Amniotic epithelial cell (primary cell): ENCODE results near the gene TREM1.
A peak's percentile ranks its signal among the peaks of the same experiment; 100 is the strongest.

Experiments used
- DNase-seq: peaks from one replicate; pipeline ENCODE4 v3.0.0-alpha.2; 2010; ENCODE audit warnings: low read depth

Gene TREM1

GRCh38 chr6:41294214-41294872 is 7.9 kb upstream of the TREM1 start:
- DNase-seq: no peak

- DNase-seq: no peak
These were observed 5.2 kb upstream of the TREM1 start for GRCh38 chr6:41291717-41292116.

- no peak for DNase-seq
These were observed 3.3 kb upstream of the TREM1 start for GRCh38 chr6:41289815-41290214.

GRCh38 chr6:41288754-41289129 is 2.3 kb upstream of the TREM1 start:
- DNase-seq: no peak

GRCh38 chr6:41288030-41288753 is 1.7 kb upstream of the TREM1 start:
- peak; percentile 38 for DNase-seq

- peak; percentile 93 for DNase-seq
These were observed 1.8 kb downstream of the TREM1 start for GRCh38 chr6:41284726-41285125.

GRCh38 chr6:41283600-41283999 is 2.9 kb downstream of the TREM1 start:
- DNase-seq: no peak

GRCh38 chr6:41280381-41281057 is 6.0 kb downstream of the TREM1 start:
- DNase-seq: no peak

GRCh38 chr6:41278699-41279405 is 7.6 kb downstream of the TREM1 start:
- peak; percentile 74 for DNase-seq

GRCh38 chr6:41277605-41278004 is 8.9 kb downstream of the TREM1 start:
- DNase-seq: no peak

GRCh38 chr6:41275489-41275888 is 11.0 kb downstream of the TREM1 start:
- DNase-seq: no peak

- no peak for DNase-seq
These were observed 12.2 kb downstream of the TREM1 start for GRCh38 chr6:41274256-41274655.

- no peak for DNase-seq
These were observed 12.8 kb downstream of the TREM1 start for GRCh38 chr6:41273714-41274113.

GRCh38 chr6:41272591-41273240 is 13.8 kb downstream of the TREM1 start:
- no peak for DNase-seq

GRCh38 chr6:41271901-41272395 is 14.5 kb downstream of the TREM1 start:
- DNase-seq: no peak

GRCh38 chr6:41269716-41270115 is 16.8 kb downstream of the TREM1 start:
- DNase-seq: no peak

- no peak for DNase-seq
These were observed 17.3 kb downstream of the TREM1 start for GRCh38 chr6:41269166-41269565.

GRCh38 chr6:41268478-41268877 is 18.0 kb downstream of the TREM1 start:
- no peak for DNase-seq

GRCh38 chr6:41266541-41266940 is 19.9 kb downstream of the TREM1 start:
- no peak for DNase-seq

GRCh38 chr6:41263267-41263666 is 23.2 kb downstream of the TREM1 start:
- no peak for DNase-seq

- no peak for DNase-seq
These were observed 24.1 kb downstream of the TREM1 start for GRCh38 chr6:41262401-41262800.

GRCh38 chr6:41258196-41258493 is 28.3 kb downstream of the TREM1 start:
- DNase-seq: no peak
